OCI-M1 (cell line): ENCODE results near the gene TOR1A.

Experiments
- DNase-seq: peaks from one replicate; lab custom pipeline; 2025; lab: John Stamatoyannopoulos, UW

Gene TOR1A

GRCh38 chr9:129852579-129852978, 28.6 kb upstream of the TOR1A start:
- DNase-seq, result no peak

GRCh38 chr9:129851821-129852220, 27.9 kb upstream of the TOR1A start:
- no peak for DNase-seq

GRCh38 chr9:129850821-129851550, 27.1 kb upstream of the TOR1A start:
- DNase-seq, result no peak

GRCh38 chr9:129849901-129850300, 26.0 kb upstream of the TOR1A start:
- DNase-seq, result no peak

- DNase-seq, result no peak
These were observed 24.9 kb upstream of the TOR1A start for GRCh38 chr9:129848712-129849441.

GRCh38 chr9:129845373-129845772, 21.4 kb upstream of the TOR1A start:
- no peak for DNase-seq

GRCh38 chr9:129841071-129841470, 17.1 kb upstream of the TOR1A start:
- DNase-seq, result no peak

- no peak for DNase-seq
These were observed 16.1 kb upstream of the TOR1A start for GRCh38 chr9:129840034-129840433.

GRCh38 chr9:129839324-129840023, 15.5 kb upstream of the TOR1A start:
- DNase-seq, result no peak

GRCh38 chr9:129838707-129839259, 14.8 kb upstream of the TOR1A start:
- DNase-seq, result no peak

GRCh38 chr9:129836311-129837007, 12.5 kb upstream of the TOR1A start:
- DNase-seq, result peak; percentile 24

GRCh38 chr9:129835860-129836223, 11.9 kb upstream of the TOR1A start:
- DNase-seq, result no peak

GRCh38 chr9:129835128-129835859, 11.4 kb upstream of the TOR1A start, which contains the start of the genes C9orf78 and USP20:
Gene C9orf78, minus strand, starts transcription at chr9:129835275. Its CDS starts 54 bp downstream, at chr9:129835221.
Gene USP20, plus strand, starts transcription at chr9:129835458. Its CDS starts 17,098 bp downstream, at chr9:129852556.
- DNase-seq, result peak; percentile 97

- peak; percentile 56 for DNase-seq
These were observed 10.7 kb upstream of the TOR1A start for GRCh38 chr9:129834489-129835127.

GRCh38 chr9:129832982-129833381, 9.0 kb upstream of the TOR1A start:
- no peak for DNase-seq

- no peak for DNase-seq
These were observed 5.0 kb upstream of the TOR1A start for GRCh38 chr9:129828969-129829368.

GRCh38 chr9:129828051-129828450, 4.1 kb upstream of the TOR1A start:
- no peak for DNase-seq

- no peak for DNase-seq
These were observed 2.8 kb upstream of the TOR1A start for GRCh38 chr9:129826759-129827158.

- no peak for DNase-seq
These were observed 2.4 kb upstream of the TOR1A start for GRCh38 chr9:129826344-129826743.

GRCh38 chr9:129823542-129823934, 398 bp downstream of the TOR1A start:
- no peak for DNase-seq
